Measurements from ENCODE around the gene MACROD2. TPM values are rescaled to one million over a fixed set of nuclear protein-coding genes. Genes with fewer than 3 reads are reported as not detected.
A peak's percentile ranks its signal among the peaks of the same experiment; 100 is the strongest.

Gene MACROD2
- total and polyA plus RNA-seq, 4 donors, result 13.0 to 67.1 (median 20.7) TPM

DNA sequence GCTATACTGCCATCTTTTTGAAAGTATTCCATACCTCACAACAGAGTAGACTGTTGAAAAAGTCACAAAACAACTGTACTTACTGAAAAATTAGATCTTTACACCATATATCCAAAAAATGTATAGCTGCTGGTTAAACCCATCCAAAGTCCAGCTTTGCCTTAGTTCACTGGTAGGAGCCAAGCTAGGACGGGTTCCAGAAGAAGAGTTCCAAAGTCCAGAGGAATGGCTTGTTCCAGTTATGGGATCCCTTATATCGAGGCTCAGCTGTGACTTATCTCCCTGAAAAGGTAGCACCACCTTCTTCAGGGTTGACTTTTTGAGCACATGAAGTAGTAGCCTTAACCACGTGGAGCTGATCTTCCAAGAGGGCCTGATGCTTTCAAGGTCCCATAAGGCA is 578.4 kb downstream of the MACROD2 start:
- DNase-seq, result no peak
- peaks cover 0 to 3% (median 0%) of the 10 kb centered on the region in 4 donors for H3K9me3 ChIP-seq (ENCODE audit: control insufficient read depth in 4 of 4, insufficient read depth in 3 of 4, low read length in 3 of 4)
- ATAC-seq (ENCODE audit: insufficient read depth, low FRiP score), result no peak
- no peak overlapping the region for H3K27ac ChIP-seq (ENCODE audit: low read depth in 1 of 2, low read length in 1 of 2)
- H3K4me1 ChIP-seq (ENCODE audit: control insufficient read depth in 5 of 5, insufficient read depth in 5 of 5, low read length in 5 of 5), result no peaks in the 10 kb centered on the region
- no peak overlapping the region for H3K9ac ChIP-seq (ENCODE audit: insufficient read depth in 1 of 2, low read length in 2 of 2)
- H3K4me3 ChIP-seq, result no peak overlapping the region
- no peak for TF ChIP-seq CTCF (IDR thresholded peaks at IDR 0.05; ENCODE audit: control extremely low read depth, extremely low read depth)
- 85 to 88% methylated on average over 3 of the region's 3 CpGs for WGBS, 2 donors
- no peaks in the 10 kb centered on the region for H3K36me3 ChIP-seq (ENCODE audit: control insufficient read depth in 4 of 4, insufficient read depth in 4 of 4, low read length in 4 of 4)
- no peaks in the 10 kb centered on the region for H3K27me3 ChIP-seq (ENCODE audit: control insufficient read depth in 3 of 3, insufficient read depth in 3 of 3, low read length in 2 of 3)

GRCh38 chr20:14576196-14576877 is 581.0 kb downstream of the MACROD2 start:
- TF ChIP-seq CTCF (IDR thresholded peaks at IDR 0.05; ENCODE audit: control extremely low read depth, extremely low read depth), result no peak
- no peak overlapping the region for H3K27ac ChIP-seq (ENCODE audit: low read depth in 1 of 2, low read length in 1 of 2)
- no peaks in the 10 kb centered on the region for H3K4me1 ChIP-seq (ENCODE audit: control insufficient read depth in 5 of 5, insufficient read depth in 5 of 5, low read length in 5 of 5)
- H3K36me3 ChIP-seq (ENCODE audit: control insufficient read depth in 4 of 4, insufficient read depth in 4 of 4, low read length in 4 of 4), result no peaks in the 10 kb centered on the region
- H3K9ac ChIP-seq (ENCODE audit: insufficient read depth in 1 of 2, low read length in 2 of 2), result no peak overlapping the region
- H3K4me3 ChIP-seq, result no peak overlapping the region
- no peak for DNase-seq
- H3K27me3 ChIP-seq (ENCODE audit: control insufficient read depth in 3 of 3, insufficient read depth in 3 of 3, low read length in 2 of 3), result no peaks in the 10 kb centered on the region
- 48 to 61% methylated on average over 3 of the region's 3 CpGs for WGBS, 2 donors
- H3K9me3 ChIP-seq (ENCODE audit: control insufficient read depth in 4 of 4, insufficient read depth in 3 of 4, low read length in 3 of 4), result peaks cover 0 to 3% (median 0%) of the 10 kb centered on the region in 4 donors
- no peak for ATAC-seq (ENCODE audit: insufficient read depth, low FRiP score)

- DNase-seq, result peak in 1 of 3 donors; percentile 6
These were observed 585.2 kb downstream of the MACROD2 start for GRCh38 chr20:14580418-14581074.

More at GRCh38 chr20:14580418-14581074, 585.2 kb downstream of the MACROD2 start:
- no peak for TF ChIP-seq CTCF (IDR thresholded peaks at IDR 0.05; ENCODE audit: control extremely low read depth, extremely low read depth)
- no peaks in the 10 kb centered on the region for H3K9me3 ChIP-seq (ENCODE audit: control insufficient read depth in 4 of 4, insufficient read depth in 3 of 4, low read length in 3 of 4)
- no peak for ATAC-seq (ENCODE audit: insufficient read depth, low FRiP score)
- H3K4me1 ChIP-seq (ENCODE audit: control insufficient read depth in 5 of 5, insufficient read depth in 5 of 5, low read length in 5 of 5), result no peaks in the 10 kb centered on the region
- WGBS, 2 donors, result 57 to 66% methylated on average over 4 of the region's 4 CpGs
- no peaks in the 10 kb centered on the region for H3K36me3 ChIP-seq (ENCODE audit: control insufficient read depth in 4 of 4, insufficient read depth in 4 of 4, low read length in 4 of 4)
- no peaks in the 10 kb centered on the region for H3K27me3 ChIP-seq (ENCODE audit: control insufficient read depth in 3 of 3, insufficient read depth in 3 of 3, low read length in 2 of 3)
- H3K27ac ChIP-seq (ENCODE audit: low read depth in 1 of 2, low read length in 1 of 2), result no peak overlapping the region
- H3K9ac ChIP-seq (ENCODE audit: insufficient read depth in 1 of 2, low read length in 2 of 2), result no peak overlapping the region
- H3K4me3 ChIP-seq, result no peak overlapping the region

Data from lung (tissue), 12 donors.